Mucosa of stomach (tissue), 1 donor: ENCODE data around the gene DLG2.

Source experiments
- H3K27me3 ChIP-seq: one replicate; pipeline ENCODE4 v1.7.0; 2013; ENCODE audit warnings: mild to moderate bottlenecking, low read length; ENCODE audit not compliant: control insufficient read depth, insufficient read depth
- H3K36me3 ChIP-seq: one replicate; pipeline ENCODE4 v1.7.0; 2013; ENCODE audit warnings: low read length; ENCODE audit not compliant: control insufficient read depth, insufficient read depth
- H3K4me1 ChIP-seq: one replicate; pipeline ENCODE4 v1.7.0; 2013; ENCODE audit warnings: mild to moderate bottlenecking, low read length; ENCODE audit not compliant: control insufficient read depth, insufficient read depth
- H3K4me3 ChIP-seq: one replicate; pipeline ENCODE4 v1.7.0; 2013; ENCODE audit warnings: low read length
- H3K9ac ChIP-seq: one replicate; pipeline ENCODE4 v1.7.0; 2013; ENCODE audit warnings: mild to moderate bottlenecking, low read length, moderate library complexity
- H3K9me3 ChIP-seq: one replicate; pipeline ENCODE4 v1.7.0; 2013; ENCODE audit warnings: mild to moderate bottlenecking, low read length, moderate library complexity; ENCODE audit not compliant: control insufficient read depth
- donor health status: Pancreatic carcinoma.

Gene DLG2

DNA sequence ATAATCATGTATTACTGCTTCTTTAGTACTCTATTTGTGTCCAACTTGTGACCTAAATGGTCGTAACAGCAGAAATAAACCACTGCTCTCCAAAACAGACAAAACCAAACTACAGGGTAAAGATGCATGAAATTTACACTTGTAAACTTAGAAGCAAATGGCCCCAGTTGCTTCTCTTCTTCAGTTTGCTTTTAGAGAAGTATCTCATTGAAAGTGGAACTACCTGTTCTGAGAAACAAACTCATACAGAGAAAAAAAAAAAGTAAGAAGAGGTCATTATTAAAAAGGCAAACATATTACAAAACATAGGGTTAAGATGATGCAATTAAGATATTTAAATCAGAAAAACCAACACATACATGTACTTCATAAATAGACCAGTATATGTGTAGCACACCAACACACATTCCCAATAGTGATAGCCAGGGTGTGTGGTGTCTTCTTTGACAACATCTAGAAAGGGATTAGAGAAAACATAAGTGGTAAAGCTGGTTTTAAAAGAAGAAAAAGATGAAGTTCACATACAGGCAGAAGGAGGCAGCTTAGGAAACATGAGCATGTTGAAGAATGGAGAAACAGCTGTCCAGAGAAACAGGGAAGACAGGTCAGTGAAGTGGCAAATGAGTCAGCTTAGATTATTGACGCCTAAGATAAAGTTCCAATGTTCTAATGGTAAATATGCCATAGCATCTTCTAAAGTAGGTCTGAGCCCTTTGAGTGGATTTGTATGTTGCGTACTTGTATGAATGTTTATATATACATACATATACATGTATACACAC lies 1496.3 kb downstream of the DLG2 start:
- Histone ChIP-seq H3K27me3 (no peaks in the 10 kb centered on the region), H3K36me3 (no peaks in the 10 kb centered on the region), H3K9ac (no peak overlapping the region), H3K9me3 (no peaks in the 10 kb centered on the region), H3K4me3 (no peak overlapping the region), H3K4me1 (no peaks in the 10 kb centered on the region)

DNA sequence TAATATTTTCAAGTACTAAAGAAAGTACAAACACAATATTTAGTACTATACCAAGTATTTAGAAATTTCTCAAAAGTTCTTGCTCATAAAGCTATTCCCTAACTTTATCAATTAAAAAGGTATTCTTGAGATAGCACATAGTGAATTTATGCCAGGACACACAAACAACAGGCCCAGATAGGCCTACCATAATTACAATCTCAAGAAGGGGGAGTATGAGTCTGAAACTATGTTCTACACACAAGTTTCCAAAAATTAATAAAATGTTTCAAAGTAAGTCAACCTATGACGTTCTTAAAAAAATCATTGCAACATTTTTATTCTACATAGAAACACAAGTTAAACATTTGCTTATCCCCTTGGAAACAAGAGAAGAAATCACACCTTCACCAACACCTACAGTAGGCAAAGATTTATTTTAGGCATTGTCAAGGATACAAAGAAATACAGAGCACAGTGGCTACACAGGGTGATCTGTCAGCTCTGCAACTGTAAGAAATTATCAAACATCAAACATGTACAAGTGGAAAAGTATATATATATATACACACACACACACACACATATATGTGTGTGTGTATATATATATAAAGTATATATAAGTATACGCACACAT lies 1497.1 kb downstream of the DLG2 start:
- no peak overlapping the region for H3K4me3 ChIP-seq

DNA sequence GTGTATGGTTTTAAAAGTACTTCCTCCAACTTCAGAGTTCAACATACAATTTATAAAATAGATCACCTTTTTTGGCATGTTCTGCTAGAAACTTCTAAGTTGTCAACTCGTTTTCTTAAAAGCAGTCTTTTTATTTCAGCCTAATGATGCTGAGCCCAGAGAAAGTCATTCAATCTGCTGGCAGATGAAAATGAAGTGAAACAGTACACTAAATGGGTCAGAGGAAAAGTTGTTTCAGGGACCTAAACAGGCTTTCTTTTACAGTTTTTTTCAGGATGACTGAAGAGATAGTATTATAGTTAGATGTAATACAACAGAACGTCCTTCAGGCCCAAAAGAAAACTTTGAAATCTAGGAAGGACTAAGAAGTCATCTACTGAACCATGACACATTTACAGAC lies 1498.3 kb downstream of the DLG2 start:
- H3K4me3 ChIP-seq: no peak overlapping the region
- H3K36me3 ChIP-seq: no peaks in the 10 kb centered on the region
- no peaks in the 10 kb centered on the region for H3K4me1 ChIP-seq
- no peaks in the 10 kb centered on the region for H3K27me3 ChIP-seq
- H3K9ac ChIP-seq: no peak overlapping the region
- no peaks in the 10 kb centered on the region for H3K9me3 ChIP-seq

More for the DNA sequence above, 1497.1 kb downstream of the DLG2 start:
- no peak overlapping the region for H3K9ac ChIP-seq
- H3K27me3 ChIP-seq: no peaks in the 10 kb centered on the region
- no peaks in the 10 kb centered on the region for H3K9me3 ChIP-seq
- H3K4me1 ChIP-seq: no peaks in the 10 kb centered on the region
- H3K36me3 ChIP-seq: no peaks in the 10 kb centered on the region

DNA sequence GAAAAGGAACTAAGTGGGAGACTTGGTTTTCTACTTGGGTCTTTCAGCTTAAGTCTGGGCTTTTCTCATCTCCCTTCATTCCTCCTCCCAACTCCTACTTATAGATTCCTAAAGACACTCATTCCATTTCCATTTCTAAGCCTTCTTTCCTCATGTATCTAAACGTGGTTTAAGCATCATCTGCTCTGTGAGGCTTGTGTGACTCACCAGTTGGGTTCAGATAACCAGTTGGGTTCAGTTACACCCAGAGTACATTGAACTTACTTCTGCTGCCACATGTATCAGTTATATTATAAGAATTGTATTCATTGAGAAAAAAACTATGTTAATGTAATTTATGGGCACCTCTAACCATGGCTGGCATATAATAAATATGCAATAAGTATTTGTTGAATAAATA lies 1509.8 kb downstream of the DLG2 start:
- H3K36me3 ChIP-seq: no peaks in the 10 kb centered on the region
- no peaks in the 10 kb centered on the region for H3K4me1 ChIP-seq
- no peak overlapping the region for H3K4me3 ChIP-seq
- H3K9ac ChIP-seq: no peak overlapping the region
- H3K9me3 ChIP-seq: no peaks in the 10 kb centered on the region
- H3K27me3 ChIP-seq: no peaks in the 10 kb centered on the region

DNA sequence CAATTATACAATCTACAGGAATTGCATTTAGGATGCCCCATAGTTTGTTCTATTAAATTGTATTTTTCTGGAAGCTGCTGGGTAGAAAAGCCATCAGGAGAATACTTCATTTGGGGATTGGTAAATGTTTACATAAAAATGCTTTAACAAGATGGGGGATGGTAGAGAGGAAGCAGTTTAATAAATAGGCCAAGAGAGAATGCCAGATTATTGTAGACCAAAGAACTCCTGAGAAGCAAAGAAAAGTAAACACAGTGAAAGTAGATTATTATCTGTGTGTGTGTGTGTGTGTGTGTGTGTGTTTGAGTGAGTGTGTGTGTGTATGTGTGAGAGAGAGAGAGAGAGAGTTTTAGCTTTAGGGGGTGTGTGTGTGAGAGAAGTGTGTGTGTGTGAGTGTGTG lies 1520.6 kb downstream of the DLG2 start:
- Histone ChIP-seq H3K4me1 (no peaks in the 10 kb centered on the region), H3K9ac (no peak overlapping the region), H3K36me3 (no peaks in the 10 kb centered on the region), H3K4me3 (no peak overlapping the region), H3K27me3 (no peaks in the 10 kb centered on the region), H3K9me3 (no peaks in the 10 kb centered on the region)

DNA sequence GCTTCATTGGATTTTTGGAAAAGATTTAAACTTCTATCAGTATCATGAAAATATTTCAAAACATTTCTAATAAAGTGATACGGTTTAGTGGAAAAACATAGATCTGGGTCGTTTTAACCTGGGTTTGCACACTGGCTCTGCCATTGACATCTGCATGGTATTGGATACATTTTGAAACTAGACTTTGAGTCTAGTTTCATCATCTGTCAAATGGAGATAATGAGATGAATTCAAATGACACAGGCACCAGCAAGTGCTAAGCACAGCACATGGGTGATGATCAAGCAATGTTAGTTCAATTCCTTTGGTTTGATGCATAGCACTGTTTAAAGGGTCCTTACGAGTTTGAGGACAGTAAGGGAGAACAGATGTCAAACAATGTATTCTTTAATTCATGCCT lies 1522.0 kb downstream of the DLG2 start:
- H3K4me3 ChIP-seq: no peak overlapping the region
- H3K27me3 ChIP-seq: no peaks in the 10 kb centered on the region
- H3K36me3 ChIP-seq: no peaks in the 10 kb centered on the region
- no peaks in the 10 kb centered on the region for H3K9me3 ChIP-seq
- H3K9ac ChIP-seq: no peak overlapping the region
- no peaks in the 10 kb centered on the region for H3K4me1 ChIP-seq

DNA sequence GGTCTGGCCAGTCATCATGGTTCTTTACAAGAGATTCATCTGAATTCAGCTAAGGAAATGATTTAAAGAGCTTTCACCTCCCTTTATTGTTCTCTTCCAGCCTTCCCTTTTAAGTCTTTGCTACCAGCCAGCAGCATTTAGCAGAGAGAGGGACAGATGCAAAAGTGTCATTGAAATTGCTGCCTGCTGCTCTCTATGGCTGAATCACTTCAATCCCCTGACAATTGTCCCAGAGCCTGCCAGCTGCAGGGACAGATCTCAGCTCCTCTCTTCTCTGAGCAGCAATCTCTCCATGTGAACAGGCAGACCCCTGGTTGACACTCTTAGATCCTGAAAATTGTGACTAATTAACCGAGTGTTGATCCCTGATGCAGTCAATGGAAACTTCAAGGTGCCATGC lies 1524.0 kb downstream of the DLG2 start:
- no peak overlapping the region for H3K9ac ChIP-seq
- H3K27me3 ChIP-seq: no peaks in the 10 kb centered on the region
- no peaks in the 10 kb centered on the region for H3K4me1 ChIP-seq
- no peaks in the 10 kb centered on the region for H3K36me3 ChIP-seq
- no peaks in the 10 kb centered on the region for H3K9me3 ChIP-seq
- H3K4me3 ChIP-seq: no peak overlapping the region

DNA sequence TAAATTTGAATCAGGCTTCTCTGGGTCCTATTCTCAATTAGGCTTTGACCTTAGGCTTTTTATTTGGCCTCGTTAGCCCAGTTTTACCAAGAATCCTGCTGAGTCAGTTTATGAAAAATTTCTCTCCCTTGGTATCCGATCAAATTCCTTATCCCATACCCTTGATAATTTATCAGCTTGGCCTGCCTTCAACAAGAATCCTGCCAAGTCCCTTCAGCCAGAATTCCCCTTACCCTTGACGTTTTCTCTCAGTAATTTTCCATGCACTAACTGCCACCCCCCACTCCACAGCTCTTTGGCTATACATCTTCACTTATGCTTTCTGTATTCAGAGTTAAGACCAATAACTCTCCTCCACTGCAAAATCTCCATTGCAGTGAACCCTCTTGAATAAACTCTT lies 1530.0 kb downstream of the DLG2 start:
- Histone ChIP-seq H3K27me3 (no peaks in the 10 kb centered on the region), H3K4me1 (no peaks in the 10 kb centered on the region), H3K9me3 (no peaks in the 10 kb centered on the region), H3K4me3 (no peak overlapping the region), H3K36me3 (no peaks in the 10 kb centered on the region), H3K9ac (no peak overlapping the region)

DNA sequence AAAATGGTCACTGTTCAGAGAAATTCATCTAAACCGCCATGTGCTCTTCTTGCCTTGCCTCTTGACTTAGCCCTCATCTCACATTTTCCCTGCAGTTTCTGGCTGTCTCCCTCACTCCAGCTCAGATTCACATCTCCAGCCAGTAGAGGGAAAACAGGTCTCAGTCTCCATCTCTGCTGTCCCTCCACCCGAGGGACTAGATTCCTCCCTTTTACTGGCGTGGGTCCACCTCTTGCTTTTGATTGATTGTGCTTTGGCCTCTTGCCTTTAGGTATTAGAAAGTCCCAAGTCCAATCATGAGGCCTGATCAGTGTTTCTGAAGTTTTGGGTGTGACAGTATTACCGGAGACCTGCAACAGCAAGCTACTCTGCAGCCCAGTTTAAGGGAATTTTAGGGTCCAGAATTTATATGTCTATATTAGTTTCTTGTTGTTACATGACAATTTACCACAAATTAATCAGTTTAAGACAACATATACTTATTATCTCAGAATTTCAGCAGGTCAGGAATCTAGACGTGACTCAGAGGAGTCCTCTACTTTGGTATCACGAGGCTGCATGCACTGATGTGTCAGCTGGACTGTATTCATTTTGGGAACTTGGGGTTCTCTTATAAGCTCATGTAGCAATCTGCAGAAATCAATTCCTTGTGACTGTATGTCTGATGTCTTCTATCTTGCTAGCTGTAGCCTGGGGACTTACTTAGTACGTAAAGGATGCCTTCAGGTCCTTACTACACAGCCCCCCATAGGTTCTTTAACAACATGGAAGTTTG lies 1535.7 kb downstream of the DLG2 start:
- no peaks in the 10 kb centered on the region for H3K9me3 ChIP-seq
- no peak overlapping the region for H3K4me3 ChIP-seq
- no peaks in the 10 kb centered on the region for H3K27me3 ChIP-seq
- H3K4me1 ChIP-seq: no peaks in the 10 kb centered on the region
- H3K36me3 ChIP-seq: no peaks in the 10 kb centered on the region
- no peak overlapping the region for H3K9ac ChIP-seq

DNA sequence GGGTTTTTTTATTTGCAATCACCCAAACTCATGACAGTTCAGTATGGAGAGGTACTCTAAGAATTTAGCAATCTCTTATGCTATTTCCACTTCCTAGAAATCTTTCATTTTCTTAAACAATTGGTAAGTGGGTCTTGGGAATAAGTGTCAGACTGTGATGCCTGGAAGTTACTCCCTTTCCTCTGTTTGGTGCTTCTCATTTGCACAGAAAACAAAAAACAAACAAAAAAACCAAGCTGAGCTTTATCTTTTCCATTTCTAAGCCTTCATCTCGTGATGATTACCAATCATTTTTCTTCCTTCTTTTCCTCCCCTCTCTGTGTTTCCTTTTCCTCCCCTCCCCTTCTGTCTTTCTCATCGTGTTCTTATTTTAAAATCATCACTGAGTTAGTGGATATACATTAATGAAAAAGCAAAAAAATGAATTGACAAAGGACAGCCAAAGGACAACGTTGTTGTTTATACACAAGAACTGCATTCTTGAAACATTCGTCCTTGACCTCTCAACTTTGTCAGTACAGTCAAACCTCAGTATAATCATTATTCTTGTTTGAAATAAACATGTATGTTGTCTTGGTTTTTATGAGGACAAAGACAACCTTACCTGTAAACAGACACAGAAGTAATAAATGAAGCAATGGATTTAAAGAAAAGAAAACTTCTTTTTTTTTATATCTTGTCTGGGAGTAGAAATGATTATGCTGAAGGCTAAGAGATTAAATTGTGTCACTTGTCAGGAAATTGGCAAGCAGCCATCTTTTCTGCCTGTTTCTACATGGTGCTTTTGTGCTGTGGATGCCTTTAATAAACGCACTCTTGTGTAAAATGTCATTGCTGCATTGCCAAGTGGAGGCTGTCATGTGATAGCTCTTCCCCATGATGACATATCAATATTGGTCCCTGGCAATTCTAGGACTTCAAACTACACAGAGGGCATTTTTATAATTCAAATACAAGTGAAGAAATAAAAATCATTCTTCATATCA lies 1537.8 kb downstream of the DLG2 start:
- Histone ChIP-seq H3K4me3 (no peak overlapping the region), H3K9me3 (no peaks in the 10 kb centered on the region), H3K27me3 (no peaks in the 10 kb centered on the region), H3K36me3 (no peaks in the 10 kb centered on the region), H3K4me1 (no peaks in the 10 kb centered on the region), H3K9ac (no peak overlapping the region)

DNA sequence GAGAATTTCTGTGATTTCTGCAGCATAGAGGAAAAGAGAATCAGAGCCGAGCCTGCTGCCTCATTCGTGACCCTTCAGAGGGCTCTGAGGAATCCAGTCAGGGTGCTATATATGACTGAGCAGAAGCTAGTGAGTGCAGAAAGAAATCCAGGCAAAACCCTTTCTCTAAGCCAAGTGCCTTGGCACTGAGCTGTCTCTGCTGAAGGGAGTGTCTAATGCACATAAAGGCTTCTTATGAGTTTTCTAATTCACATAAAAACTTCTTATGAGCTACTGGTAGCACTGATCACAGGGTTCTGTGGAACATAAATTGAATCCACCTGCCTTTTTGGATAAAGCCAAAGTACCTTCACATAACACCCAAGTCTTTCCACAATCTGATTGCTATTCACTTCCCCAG lies 1555.3 kb downstream of the DLG2 start:
- Histone ChIP-seq H3K4me1 (no peaks in the 10 kb centered on the region), H3K9me3 (no peaks in the 10 kb centered on the region), H3K4me3 (no peak overlapping the region), H3K36me3 (no peaks in the 10 kb centered on the region), H3K27me3 (no peaks in the 10 kb centered on the region), H3K9ac (no peak overlapping the region)
